Raji (cell line): ENCODE data around the gene KRT1.

Experiments
- POLR2A ChIP-seq: IDR thresholded peaks from 2 replicates; pipeline ENCODE4 v1.6.1; 2011; ENCODE audit warnings: low read depth, low read length, control low read depth; ENCODE audit not compliant: insufficient read depth

The KRT1 gene

DNA sequence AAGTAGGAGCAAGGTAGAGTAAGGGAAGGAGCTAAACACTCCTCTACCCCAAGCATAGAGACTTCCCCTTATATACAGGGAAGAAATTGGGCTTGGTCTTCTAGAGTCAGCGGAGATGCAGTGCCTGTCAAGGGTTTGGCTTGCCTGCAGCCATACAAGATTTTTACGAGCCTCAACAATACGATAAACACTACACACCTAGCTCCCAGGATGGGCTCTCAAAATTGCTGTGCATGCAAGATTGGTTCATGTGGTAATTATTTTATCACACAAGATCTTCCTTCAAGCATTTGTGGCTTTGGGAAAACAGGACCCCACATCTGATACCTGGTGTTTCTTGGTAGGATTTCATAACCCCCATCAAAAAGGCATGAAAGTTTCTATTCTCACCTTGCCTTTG, at the start of gene KRT1:
Gene KRT1 (minus strand): TSS at position 45 of the 400 bp plus-strand sequence. CDS start 59 bp downstream, outside the sequence.
- TF ChIP-seq POLR2A: no peak

DNA sequence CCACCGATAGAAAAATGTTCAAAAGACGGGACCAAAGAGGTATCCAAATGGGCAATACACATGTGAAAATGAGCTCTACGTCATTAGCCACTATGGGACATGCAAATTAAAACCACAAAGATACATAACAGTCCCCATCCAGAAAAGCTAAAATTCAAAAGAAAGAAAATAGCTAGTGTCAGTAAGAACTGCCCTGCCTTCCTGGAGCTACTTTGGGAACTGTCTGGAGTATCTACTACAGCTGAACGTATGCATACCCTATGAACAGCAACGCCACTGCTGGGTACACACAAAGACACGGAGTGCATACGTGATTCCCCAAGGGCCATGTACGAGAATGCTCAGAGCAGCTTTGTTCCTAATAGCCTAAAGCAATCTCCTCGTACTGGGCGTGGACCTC, 48.9 kb upstream of the KRT1 start:
- no peak for TF ChIP-seq POLR2A

DNA sequence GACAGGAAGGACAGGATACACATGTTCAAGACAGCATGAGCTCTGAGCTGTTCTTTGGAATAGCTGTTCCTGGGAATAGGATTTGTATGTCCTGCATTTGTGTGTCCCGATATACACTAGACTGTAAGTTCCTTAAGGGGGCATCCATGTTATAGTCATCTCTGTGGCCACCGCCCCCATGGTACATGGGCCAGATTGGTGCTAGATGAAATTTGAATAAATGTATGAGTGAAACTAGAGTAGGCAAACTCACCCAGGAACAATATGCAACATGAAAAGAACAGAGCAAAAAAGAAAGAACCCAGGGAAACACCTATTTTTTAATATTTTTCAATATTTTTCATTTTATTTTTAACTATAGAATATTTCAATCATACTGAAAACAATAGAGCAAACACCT, 48.2 kb upstream of the KRT1 start:
- TF ChIP-seq POLR2A: no peak

DNA sequence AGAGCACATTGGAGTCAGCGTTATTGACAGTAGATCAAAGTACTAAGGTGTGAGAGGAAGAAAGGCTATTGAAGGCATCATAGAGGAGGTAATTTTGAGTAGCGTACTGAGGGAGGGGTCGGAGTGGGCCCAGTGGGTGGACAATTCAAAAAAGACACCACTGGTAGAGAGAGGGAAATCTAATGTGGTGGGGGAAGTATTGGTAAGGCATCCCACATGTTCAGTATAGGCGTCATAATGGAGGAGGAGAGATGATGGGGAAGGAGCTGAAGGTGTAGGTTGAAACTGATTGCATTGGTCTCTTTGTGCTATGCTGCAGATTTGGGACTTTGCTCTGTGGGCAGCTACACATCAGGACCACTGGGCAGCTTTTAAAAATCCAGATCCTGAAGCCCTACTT, 46.8 kb upstream of the KRT1 start:
- TF ChIP-seq POLR2A: no peak

DNA sequence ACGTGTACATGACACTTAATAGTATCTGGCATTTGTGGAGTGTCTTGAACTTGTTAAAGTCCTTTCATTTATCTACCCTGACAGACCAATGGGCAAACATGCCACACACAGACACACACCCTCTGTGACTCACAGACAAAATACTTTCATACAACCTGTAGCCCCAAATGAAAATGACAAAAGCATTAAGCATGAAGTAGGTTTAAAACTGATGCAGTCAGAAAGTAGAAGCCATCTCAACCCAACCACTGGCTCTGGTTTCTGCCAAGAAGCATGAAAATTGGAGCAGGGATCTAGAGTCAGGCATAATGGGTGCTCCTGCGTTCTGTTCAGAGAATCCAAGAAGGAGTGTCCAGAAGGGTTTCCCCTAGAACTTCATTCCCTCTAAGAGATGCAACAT, 46.2 kb upstream of the KRT1 start:
- no peak for TF ChIP-seq POLR2A

DNA sequence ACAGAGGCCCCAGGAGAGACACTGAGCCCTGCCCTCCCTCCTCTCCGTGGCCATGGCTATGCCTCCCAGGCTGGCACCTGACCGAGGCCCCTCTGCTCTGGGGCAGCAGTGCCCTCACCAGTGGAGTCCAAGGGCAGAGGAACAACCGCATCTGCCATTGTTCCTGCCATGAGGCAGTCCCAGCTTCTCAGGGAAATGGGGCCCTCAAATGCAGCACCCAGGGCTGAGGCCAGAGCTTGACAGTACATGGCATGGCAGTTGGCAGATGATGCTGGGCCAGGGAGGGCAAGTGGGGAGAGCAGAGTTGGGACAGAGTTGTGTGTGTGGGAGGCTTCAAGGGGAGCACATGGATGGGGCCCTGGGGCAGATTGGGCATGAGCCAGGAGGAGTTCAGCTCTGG, 44.2 kb upstream of the KRT1 start:
- no peak for TF ChIP-seq POLR2A

DNA sequence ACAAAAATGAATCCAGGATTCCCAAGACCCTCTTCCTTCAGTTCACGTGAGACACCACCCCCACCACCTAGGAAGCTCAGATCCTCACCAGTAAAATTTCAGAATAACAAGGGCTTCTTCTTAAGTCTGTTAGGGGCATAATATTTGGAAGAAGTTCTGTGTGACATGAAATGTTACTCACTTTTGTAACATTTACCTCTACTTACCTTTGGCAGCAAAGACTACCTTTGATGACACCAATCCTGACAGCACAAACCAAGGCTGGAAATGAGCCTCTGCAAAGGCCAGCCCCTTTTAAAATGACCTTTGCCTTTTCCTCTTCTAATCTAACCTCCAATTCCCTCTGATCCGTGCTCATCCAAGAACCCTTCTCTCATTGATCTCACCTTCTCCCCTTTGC, 42.5 kb upstream of the KRT1 start:
- no peak for TF ChIP-seq POLR2A

DNA sequence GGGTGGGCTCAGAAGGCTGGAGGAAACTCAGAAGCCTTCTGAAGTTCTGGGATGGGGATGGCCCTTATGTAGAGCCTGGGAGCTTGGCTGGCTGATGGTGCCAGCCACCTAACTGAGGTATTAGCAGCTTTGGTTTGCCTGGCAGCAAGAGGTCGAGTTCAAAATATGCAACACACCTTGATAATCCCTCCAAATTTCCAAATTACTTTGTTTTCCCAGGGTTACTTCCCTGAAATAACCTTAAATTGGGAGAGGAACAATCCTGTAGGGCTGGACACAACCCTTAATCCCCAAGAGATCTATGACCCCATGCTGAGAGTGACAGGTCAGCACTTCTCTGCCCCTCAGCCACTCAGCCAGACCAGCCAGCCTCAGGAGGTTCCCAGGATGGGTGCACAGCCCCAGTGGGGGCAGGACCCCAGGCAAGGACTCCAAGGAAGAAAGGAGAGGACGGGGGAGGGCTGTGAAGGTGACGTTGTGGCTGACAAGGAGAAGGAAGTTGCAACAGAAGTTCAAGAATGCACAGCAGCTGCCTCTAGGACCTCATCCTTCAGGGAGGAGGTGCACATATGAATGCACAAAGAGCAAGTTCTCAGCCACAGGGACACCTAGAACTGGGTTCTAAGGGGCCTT, 41.7 kb upstream of the KRT1 start:
- no peak for TF ChIP-seq POLR2A

DNA sequence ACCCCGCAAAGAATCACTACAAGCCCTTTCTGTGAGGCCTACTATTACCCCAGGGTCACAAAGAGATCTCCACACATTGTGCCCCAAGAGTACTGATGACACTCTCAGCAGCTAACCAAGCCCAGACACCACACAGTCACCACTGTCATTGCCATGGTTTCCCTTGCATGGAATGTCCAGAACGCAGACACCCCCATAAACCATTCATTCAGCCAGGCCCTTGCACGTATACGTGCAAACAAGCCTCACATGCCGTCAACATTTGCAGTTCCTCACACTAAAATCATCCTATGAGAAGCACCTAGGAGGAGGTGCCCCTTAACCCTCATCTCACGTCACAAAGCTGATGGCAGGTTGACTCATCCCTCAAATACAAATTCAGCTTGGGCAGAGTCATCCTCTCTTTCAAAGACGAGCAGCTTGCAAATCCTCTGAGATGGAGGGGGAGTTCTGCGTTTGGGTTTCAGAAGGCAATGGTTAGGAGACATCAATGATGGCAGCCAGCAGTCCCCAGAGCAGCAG, 40.2 kb upstream of the KRT1 start:
- TF ChIP-seq POLR2A: no peak

DNA sequence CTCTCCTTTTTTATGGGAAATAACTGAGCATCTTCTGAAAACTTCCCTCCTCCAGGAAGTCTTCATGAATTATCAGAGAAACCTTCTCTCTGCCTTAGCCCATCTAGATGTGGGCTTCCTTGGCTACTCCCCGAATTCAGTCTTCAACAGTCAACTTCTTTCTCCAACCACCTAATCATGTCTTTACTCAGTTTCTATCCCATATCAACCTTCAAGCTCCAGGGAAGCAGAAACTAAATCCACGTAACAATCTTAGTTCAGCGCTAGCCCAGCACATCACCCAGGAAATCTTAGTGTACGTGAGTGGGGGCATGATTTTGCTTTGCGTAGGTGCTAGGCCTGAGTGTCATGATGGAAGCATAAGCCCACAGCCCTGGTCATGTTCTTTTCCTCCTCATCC, 35.9 kb upstream of the KRT1 start:
- no peak for TF ChIP-seq POLR2A

DNA sequence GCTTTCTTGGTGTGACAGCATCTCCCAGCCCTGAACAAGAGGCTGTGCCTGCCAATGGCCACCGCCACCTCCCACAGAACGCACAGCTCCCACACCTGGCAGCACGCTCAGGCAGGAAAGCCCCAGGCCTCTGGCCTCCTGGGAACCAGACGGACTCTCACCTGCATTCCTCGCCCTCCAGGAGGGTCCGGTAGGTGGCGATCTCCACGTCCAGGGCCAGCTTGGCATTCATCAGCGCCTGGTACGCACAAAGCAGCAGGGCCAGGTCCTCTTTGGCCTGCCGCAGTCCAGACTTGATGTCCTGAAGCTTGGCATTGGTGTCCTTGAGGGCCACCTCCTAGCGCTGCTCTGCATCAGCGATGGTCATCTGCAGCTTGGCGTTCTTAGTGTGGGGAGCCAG, 35.2 kb upstream of the KRT1 start:
- TF ChIP-seq POLR2A: no peak

DNA sequence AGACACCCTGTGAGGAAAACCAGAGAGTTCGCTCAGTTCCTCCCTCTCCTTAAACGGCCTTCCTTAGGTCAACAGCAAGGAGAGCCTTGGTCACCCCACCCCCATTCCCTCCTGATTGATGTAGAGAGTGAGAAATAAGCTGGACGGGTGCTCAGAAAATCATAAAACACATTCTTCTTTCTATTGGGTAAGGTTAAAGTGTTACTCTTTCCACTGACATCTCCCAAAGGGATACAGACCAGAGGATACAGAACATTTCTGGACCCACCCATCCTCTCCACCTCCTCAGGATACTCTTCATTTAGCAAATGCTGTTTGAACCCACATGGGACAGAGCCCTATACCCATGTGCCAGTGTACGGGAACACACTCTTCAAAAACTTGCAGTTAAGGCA, 34.7 kb upstream of the KRT1 start:
- TF ChIP-seq POLR2A: no peak

DNA sequence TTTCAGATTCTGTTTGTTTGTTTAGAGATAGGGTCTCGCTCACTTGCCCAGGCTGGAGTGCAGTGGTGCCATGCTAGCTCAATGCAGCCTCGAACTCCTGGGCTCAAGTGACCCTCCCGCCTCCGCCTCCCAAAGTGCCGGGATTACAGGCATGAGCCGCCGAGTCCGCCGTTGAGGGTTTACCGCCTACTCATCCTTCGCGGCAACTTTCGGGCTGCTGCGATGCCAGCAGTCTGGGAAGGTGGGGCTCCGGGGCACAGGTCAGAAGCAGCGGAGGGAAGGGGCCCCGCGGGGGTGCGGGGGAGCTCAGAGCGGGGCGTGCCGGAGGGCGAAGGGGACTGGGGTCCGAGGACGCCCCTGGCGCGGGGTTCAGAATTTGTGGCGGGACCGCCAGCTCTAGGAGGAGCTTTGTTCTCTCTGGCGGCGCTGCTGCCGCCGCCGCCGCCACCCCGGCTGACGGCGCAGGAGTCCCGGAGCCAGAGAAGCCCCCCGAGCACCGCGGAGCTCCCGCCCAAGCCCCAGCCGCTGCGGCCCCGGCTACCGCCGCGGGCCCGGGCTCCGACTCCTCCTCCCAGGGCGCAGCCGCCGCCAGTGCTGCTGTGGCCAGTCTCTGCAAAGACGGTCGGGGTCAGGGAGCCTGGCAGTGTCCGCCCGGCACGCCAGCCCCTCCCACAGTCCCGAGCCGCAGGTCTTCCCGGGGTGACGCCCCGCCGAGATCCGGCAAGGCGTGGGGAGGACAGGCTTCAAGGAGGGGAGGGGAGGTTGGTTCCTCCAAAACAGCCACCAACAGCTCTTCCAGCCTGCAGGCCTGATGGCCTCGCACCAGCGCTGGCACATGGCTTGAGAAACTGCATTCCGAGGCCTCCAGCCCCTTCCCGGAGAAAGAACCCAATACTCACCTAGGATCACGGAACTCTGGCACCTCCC, 34.0 kb upstream of the KRT1 start:
- TF ChIP-seq POLR2A: no peak

DNA sequence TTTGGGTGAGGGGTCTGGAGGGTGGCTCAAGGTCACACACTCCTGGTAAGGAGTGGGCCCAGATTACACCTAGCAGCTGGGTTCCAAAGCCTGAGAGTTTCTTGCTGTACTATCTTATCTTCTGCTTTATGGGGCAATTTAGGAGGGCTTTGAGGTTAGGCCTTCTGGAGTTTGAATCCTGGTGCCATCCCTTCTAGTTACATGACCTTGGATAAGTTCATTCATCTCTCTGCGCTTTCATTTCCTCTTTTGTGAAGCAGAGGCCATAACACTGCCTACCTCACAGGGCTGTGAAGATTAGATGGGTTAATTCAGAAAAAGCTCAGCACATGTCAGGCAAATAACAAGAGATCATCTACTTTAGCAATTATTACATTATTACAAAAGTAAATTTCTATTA, 30.5 kb upstream of the KRT1 start:
- no peak for TF ChIP-seq POLR2A

DNA sequence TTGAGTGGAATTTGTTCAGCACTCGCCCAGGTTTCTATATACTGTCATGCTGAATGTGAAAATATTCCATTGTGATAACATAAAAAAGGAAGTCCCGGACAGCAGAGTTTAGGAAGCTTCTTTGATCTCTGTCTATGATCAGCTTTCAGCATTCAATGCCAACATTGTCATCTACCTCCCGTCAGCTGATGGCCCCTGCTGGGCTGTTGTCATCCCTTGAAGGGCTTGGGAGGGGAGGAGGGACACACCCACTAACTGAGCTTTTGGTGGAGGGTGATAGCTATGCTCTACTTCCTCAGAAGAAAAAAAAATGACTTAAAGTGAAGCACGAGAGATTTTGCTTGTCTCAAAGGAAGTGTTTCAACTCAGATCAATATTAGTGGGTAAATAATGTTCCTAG, 27.8 kb upstream of the KRT1 start:
- TF ChIP-seq POLR2A: no peak

DNA sequence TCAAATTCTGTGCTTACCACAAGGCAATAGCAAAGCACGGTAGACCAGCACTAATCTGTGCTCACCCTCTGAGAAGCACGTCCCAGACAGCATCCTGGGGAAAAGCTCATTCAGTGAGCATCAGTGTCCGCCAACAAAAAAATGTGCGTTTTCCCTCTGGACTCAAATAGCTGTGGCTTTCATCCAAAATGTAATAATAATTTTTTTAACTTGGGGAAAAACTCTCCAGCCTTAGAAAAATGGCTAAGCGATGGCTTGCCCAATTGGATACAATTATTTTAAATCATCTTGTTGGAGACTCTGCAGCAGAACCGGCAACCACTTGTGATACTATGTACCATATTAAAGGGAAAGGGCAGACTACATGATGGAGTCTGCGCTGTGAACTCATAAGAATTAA, 24.3 kb upstream of the KRT1 start:
- no peak for TF ChIP-seq POLR2A
